COLO668 (cell line): ENCODE results near the gene NDUFV2.
"Not testable (repeated sequence)": the region's sequence is repeated elsewhere in the genome, so short reads cannot be mapped to it uniquely, and the experiment has no call there.

Source experiments
- DNase-seq: peaks from one replicate; lab custom pipeline; 2025; ENCODE audit not compliant: unreplicated experiment; lab: John Stamatoyannopoulos, UW

Gene NDUFV2

DNA sequence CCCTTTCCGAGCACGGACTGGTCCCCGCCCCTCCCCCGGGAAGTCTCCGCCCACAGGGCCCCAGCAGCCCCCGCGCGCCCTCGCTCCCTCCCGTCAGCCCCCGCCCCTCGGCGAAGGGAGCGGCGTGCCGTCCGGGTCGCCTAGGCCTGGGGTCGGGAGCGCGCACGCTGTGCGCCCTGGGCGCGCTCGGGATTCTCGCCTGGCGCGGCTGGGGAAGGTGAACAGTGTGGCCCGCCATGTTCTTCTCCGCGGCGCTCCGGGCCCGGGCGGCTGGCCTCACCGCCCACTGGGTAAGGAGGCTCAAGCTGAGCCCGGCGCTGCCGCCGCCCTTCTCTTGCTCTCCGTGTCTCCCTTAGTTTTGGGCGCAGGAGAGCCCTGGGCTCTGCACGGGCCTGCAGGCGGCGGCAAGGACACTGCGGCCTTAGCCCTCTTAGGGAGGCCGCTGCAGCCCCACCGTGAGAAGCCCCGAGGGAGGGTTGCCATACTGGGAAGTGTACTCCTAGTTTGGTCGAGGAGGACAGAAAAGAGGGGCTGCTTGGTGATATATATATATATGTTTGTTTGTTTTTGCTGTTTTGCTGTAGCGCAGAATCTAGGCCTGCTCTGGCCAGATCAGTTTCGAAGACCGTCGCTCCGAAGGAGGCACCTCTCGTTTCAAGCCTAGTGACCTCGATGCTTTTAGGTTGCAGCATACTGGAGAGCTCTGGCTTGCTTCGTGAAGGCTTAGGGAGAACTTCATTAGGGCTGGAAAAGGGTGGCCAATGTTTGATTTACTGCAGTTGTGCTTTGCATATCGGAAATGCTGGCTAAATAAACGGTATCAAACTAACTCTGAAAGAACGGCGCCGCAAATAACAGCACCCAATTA is at the start of gene NDUFV2:
TSS of gene NDUFV2 (plus strand) at position 192 of the 868 bp plus-strand sequence. CDS start at position 237, 45 bp downstream.
- peak; percentile 99 for DNase-seq

GRCh38 chr18:9053814-9054213 is 48.7 kb upstream of the NDUFV2 start:
- DNase-seq: no peak

DNA sequence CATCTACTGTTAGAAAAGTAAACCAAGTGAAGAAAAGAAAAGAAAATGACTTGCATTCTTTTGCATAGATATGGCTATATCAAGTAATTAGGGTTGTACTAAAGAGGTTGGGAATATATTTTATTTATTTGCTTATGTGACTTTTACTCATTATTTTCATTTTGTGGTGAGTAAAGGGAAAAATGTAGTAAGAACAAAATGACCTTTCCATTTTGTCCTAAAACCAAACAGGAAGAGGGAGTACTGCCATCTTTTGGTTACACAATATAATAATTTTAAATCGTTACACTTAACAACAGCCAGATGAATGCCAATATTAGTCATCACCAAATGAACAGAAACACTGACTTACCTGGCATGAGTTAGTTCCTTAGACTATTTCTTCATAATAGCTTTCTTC is 47.3 kb upstream of the NDUFV2 start:
- no peak for DNase-seq

- no peak for DNase-seq
These were observed 46.9 kb upstream of the NDUFV2 start for GRCh38 chr18:9055626-9056025.

GRCh38 chr18:9057646-9058045 is 44.9 kb upstream of the NDUFV2 start:
- DNase-seq: no peak

GRCh38 chr18:9058406-9058805 is 44.1 kb upstream of the NDUFV2 start:
- no peak for DNase-seq

DNA sequence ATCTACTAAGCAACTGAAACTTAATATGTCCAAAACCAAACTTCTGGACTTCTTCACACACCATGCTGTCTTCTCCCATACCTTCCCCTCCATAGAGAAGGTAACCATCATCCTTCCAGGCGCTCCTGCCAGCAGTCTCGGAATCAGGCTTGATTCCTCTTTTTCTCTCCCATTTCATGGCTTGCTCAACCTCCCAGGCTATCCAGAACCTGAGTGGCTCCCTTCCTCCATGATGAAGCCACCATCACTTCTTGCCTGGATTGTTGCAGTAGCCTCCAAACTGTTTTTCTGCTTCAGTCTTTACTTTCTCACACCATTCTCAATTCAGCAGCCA is 40.1 kb upstream of the NDUFV2 start:
- DNase-seq: no peak

DNA sequence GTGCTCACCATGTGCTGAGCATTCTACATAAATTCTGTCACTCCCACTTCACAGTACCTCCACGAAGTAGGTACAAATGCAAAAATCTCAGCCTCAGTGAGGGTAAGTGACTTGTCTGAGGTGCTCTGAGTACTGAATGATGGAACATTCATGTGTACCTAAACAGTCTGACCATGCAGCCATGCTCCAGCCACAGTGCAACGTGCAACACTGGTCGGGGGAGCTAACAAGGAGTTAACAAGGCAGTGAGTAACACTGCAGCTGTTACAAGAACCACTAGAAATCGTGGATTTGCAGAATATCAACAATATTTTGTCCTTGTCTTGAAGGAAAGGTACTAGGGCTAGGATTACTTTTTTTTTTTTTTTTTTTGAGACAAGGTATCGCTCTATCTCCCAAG is 36.6 kb upstream of the NDUFV2 start:
- DNase-seq: no peak

DNA sequence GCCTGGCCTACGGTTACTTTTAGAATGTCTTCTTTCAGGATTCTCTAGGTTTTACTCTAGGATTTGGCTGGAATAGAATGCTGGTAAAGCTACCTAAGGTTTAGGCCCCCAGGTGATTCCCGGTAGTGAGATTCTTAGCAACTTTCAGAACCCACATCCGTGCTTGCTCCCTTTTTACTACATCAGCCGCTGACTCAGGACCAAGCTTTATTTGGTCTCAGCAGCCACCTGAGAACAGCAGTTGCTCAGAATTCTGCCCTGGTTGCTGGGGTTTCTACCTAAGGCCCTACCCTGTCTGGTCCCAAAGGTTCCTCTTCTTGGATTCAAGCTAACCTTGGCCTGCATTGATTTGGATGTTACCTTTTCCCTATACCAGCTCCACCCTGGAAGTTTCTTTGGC is 36.1 kb upstream of the NDUFV2 start:
- no peak for DNase-seq

GRCh38 chr18:9066817-9067306 is 35.6 kb upstream of the NDUFV2 start:
- no peak for DNase-seq

- DNase-seq: no peak
These were observed 34.7 kb upstream of the NDUFV2 start for GRCh38 chr18:9067823-9068222.

DNA sequence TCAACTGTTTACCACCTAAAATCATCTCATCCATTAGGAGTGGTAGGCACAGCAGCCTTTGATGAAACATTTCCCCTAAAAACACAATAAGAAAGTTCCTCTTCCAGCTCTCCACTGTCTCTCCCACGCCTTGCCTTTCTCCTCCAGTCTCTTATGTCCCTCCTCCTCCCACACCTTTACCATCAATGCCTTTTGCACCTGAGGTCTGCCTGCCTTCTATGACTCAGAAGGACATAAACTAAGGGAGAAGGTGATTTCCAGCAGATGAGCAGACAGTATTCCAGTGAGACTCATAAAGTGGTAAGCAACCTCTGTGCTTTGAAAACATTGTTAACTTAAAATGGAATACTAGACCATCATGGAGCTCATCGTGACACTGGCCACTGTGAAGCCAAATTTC is 34.2 kb upstream of the NDUFV2 start:
- DNase-seq: no peak

- DNase-seq: no peak
These were observed 32.9 kb upstream of the NDUFV2 start for GRCh38 chr18:9069601-9070000.

GRCh38 chr18:9070212-9070611 is 32.3 kb upstream of the NDUFV2 start:
- no peak for DNase-seq

- DNase-seq: no peak
These were observed 22.5 kb upstream of the NDUFV2 start for GRCh38 chr18:9079818-9080528.

GRCh38 chr18:9081940-9082339 is 20.6 kb upstream of the NDUFV2 start:
- no peak for DNase-seq

DNA sequence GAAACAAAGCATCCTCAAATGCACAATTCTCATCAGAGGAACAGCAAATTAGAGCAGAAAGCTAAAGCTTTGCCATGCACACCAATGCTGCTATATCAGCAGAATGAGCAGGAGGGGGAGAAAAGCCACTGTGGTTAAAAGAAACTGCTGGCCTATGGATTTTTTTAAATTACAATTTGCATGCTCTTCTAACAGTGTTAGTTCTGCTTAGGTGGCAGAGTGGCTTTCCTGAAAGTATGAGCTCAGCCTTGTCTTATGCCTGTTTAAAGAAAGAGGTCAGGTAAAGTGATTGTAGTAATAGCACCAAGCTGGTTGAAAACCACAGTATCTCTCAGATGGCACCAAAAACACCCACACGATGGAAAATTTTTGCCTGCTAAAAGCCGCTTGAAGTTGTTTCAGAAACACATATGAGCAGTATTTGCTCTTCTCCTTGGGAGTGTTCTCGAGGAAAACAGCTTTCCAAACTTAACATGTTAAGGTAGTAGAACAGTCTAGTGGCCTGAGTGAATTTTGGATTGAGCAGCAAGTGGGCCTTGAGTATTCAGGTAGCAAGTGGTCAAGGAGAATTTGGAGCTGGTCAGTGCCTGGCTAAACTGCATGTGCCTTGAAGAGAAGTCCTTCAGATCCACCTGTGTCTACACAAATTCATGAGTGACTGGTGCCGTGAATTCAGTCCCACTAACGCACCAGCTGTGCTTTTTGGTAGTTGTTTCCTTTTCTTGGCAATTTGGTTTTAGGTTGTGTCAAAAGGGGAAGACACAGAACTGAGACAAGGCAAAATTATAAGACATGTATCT is 19.6 kb upstream of the NDUFV2 start:
- no peak for DNase-seq

DNA sequence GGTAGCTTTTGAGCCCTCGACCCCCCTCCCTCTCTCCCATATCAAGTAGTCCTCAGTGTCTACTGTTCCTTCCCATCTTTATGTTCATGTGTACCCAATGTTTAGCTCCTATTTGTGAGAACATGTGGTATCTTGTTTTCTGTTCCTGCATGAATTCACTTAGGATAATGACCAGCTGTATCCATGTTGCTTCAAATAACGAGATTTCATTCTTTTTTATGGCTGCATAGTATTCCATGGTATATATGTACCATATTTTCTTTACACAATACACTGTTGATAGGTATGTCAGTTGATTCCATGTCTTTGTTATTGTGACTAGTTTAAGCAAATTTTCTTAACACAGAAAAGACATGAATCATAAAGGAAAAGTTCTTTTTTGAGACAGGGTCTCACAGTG is 16.5 kb upstream of the NDUFV2 start:
- no peak for DNase-seq

GRCh38 chr18:9086624-9087023 is 15.9 kb upstream of the NDUFV2 start:
- no peak for DNase-seq

DNA sequence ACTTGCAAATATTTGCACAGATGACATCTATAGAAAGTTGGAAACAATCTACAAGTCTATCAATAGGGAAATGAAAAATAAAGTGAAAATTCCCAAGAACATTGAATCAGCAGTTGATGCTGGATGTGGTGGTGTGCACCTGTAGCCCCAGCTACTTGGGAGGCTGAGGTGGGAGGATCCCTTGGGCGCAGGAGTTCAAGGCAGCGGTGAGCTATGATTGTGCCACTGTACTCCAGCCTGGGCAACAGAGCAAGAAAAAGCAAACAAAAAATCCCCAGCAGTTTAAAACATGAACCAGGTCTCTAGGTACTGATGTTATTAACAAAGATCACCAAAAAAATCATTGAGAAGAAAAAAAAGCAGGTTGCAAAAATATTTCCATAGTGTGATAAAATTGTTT is 15.4 kb upstream of the NDUFV2 start:
- DNase-seq: no peak

GRCh38 chr18:9088252-9088651 is 14.2 kb upstream of the NDUFV2 start:
- no peak for DNase-seq

GRCh38 chr18:9088727-9089126 is 13.8 kb upstream of the NDUFV2 start:
- not testable (repeated sequence) for DNase-seq
